ENCODE data around the gene C2CD3.

C2CD3 gene

DNA sequence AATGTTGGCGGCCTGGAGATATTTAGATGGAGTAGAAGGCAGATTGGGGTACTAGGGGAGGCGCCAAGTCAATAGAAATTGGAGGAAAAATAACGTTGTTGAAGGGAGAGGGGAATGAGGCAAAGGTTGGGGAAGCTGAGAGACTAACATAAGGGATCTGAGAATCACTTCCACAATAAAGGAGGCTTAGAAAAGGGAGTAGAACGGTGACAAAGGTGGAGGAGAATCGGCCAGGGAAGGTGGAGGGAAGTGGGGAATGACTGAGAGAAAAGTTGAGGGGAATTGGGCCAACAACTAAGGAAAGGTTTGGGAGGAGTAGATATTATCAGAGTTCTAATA lies 797 bp upstream of the C2CD3 start:
- H3K4me2 ChIP-seq (ENCODE audit: low read length), result peak overlapping the region; percentile 90
- peaks cover 22% of the 10 kb centered on the region for H3K36me3 ChIP-seq (replicated peaks; ENCODE audit: low read depth, low read length)
- H3K4me1 ChIP-seq (ENCODE audit: low read length), result peaks cover 23% of the 10 kb centered on the region
- peaks cover 56% of the 10 kb centered on the region for H3K79me2 ChIP-seq (ENCODE audit: low read length)
- peak overlapping the region; percentile 90 for H3K9ac ChIP-seq (ENCODE audit: low read length)
- H3K27ac ChIP-seq (ENCODE audit: low read length), result peak overlapping the region; percentile 69
- H2AFZ ChIP-seq (ENCODE audit: low read depth, low read length), result peak overlapping the region; percentile 93
- no peaks in the 10 kb centered on the region for H4K20me1 ChIP-seq (ENCODE audit: insufficient read depth, low read length)
- peak overlapping the region; percentile 95 for H3K4me3 ChIP-seq (ENCODE audit: low read length)
- H3K27me3 ChIP-seq (ENCODE audit: low read depth, low read length), result no peaks in the 10 kb centered on the region
- no peaks in the 10 kb centered on the region for H3K9me3 ChIP-seq (ENCODE audit: insufficient read depth, low read length)
- no peak for TF ChIP-seq EZH2phosphoT487 (IDR thresholded peaks at IDR 0.05; ENCODE audit: low read depth)
- TF ChIP-seq, protein P1, sequence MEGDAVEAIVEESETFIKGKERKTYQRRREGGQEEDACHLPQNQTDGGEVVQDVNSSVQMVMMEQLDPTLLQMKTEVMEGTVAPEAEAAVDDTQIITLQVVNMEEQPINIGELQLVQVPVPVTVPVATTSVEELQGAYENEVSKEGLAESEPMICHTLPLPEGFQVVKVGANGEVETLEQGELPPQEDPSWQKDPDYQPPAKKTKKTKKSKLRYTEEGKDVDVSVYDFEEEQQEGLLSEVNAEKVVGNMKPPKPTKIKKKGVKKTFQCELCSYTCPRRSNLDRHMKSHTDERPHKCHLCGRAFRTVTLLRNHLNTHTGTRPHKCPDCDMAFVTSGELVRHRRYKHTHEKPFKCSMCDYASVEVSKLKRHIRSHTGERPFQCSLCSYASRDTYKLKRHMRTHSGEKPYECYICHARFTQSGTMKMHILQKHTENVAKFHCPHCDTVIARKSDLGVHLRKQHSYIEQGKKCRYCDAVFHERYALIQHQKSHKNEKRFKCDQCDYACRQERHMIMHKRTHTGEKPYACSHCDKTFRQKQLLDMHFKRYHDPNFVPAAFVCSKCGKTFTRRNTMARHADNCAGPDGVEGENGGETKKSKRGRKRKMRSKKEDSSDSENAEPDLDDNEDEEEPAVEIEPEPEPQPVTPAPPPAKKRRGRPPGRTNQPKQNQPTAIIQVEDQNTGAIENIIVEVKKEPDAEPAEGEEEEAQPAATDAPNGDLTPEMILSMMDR (IDR thresholded peaks at IDR 0.05; ENCODE audit: low read depth, low read length), result no peak

GRCh38 chr11:74169738-74170458 lies 904 bp downstream of the C2CD3 start:
- TF ChIP-seq, protein P1 (IDR thresholded peaks at IDR 0.05; ENCODE audit: low read depth, low read length), result no peak
- TF ChIP-seq EZH2phosphoT487 (IDR thresholded peaks at IDR 0.05; ENCODE audit: low read depth), result no peak
- Histone ChIP-seq H3K4me1 (ENCODE audit: low read length) (peaks cover 23% of the 10 kb centered on the region), H3K9me3 (ENCODE audit: insufficient read depth, low read length) (no peaks in the 10 kb centered on the region), H4K20me1 (ENCODE audit: insufficient read depth, low read length) (no peaks in the 10 kb centered on the region), H3K36me3 (replicated peaks; ENCODE audit: low read depth, low read length) (peaks cover 32% of the 10 kb centered on the region), H3K4me2 (ENCODE audit: low read length) (peak overlapping the region; percentile 95), H2AFZ (ENCODE audit: low read depth, low read length) (peak overlapping the region; percentile 96), H3K4me3 (ENCODE audit: low read length) (peak overlapping the region; percentile 95), H3K79me2 (ENCODE audit: low read length) (peaks cover 53% of the 10 kb centered on the region), H3K9ac (ENCODE audit: low read length) (peak overlapping the region; percentile 94), H3K27me3 (ENCODE audit: low read depth, low read length) (no peaks in the 10 kb centered on the region), H3K27ac (ENCODE audit: low read length) (peak overlapping the region; percentile 69)

DNA sequence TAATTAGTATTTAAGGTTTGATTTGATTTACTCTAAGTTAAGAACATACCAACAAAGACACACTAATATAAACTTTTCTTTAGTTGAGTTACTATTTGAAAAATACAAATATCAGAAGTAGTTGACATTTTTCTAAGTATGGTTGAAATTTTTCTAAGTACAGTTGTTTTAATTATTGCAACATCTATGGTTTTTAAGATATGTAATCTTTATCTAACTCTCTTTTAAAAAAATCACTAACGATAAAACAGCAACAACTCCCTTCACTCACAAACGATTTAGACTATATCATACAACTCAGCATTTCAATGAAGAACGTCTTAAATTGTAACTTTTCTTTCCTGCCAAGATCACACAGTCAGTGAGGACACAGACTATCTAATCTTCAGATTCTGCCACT lies 2.0 kb downstream of the C2CD3 start:
- H3K36me3 ChIP-seq (replicated peaks; ENCODE audit: low read depth, low read length), result peaks cover 36% of the 10 kb centered on the region
- H3K27ac ChIP-seq (ENCODE audit: low read length), result no peak overlapping the region
- no peak overlapping the region for H3K4me3 ChIP-seq (ENCODE audit: low read length)
- no peak overlapping the region for H2AFZ ChIP-seq (ENCODE audit: low read depth, low read length)
- no peaks in the 10 kb centered on the region for H3K9me3 ChIP-seq (ENCODE audit: insufficient read depth, low read length)
- no peaks in the 10 kb centered on the region for H3K27me3 ChIP-seq (ENCODE audit: low read depth, low read length)
- H4K20me1 ChIP-seq (ENCODE audit: insufficient read depth, low read length), result no peaks in the 10 kb centered on the region
- peaks cover 45% of the 10 kb centered on the region for H3K79me2 ChIP-seq (ENCODE audit: low read length)
- no peak overlapping the region for H3K9ac ChIP-seq (ENCODE audit: low read length)
- H3K4me1 ChIP-seq (ENCODE audit: low read length), result peaks cover 23% of the 10 kb centered on the region
- TF ChIP-seq, protein P1 (IDR thresholded peaks at IDR 0.05; ENCODE audit: low read depth, low read length), result no peak
- 0 out of 2 replicates have a peak overlapping the region, but pooled peaks have one; percentile 95 for H3K4me2 ChIP-seq (ENCODE audit: low read length)

GRCh38 chr11:74162681-74163467 lies 7.9 kb downstream of the C2CD3 start:
- H3K79me2 ChIP-seq (ENCODE audit: low read length), result no peaks in the 10 kb centered on the region; the same call in 1 of the 2 replicates
- no peak overlapping the region for H3K4me3 ChIP-seq (ENCODE audit: low read length)
- H3K27me3 ChIP-seq (ENCODE audit: low read depth, low read length), result no peaks in the 10 kb centered on the region
- H3K27ac ChIP-seq (ENCODE audit: low read length), result peak overlapping the region; percentile 6
- no peak overlapping the region for H2AFZ ChIP-seq (ENCODE audit: low read depth, low read length)
- no peak overlapping the region for H3K4me2 ChIP-seq (ENCODE audit: low read length)
- no peak overlapping the region for H3K9ac ChIP-seq (ENCODE audit: low read length)
- peaks cover 10% of the 10 kb centered on the region for H3K4me1 ChIP-seq (ENCODE audit: low read length)
- H3K36me3 ChIP-seq (replicated peaks; ENCODE audit: low read depth, low read length), result peaks cover 45% of the 10 kb centered on the region
- TF ChIP-seq, protein P1 (IDR thresholded peaks at IDR 0.05; ENCODE audit: low read depth, low read length), result no peak
- no peak for TF ChIP-seq EZH2phosphoT487 (IDR thresholded peaks at IDR 0.05; ENCODE audit: low read depth)
- H3K9me3 ChIP-seq (ENCODE audit: insufficient read depth, low read length), result no peaks in the 10 kb centered on the region
- no peaks in the 10 kb centered on the region for H4K20me1 ChIP-seq (ENCODE audit: insufficient read depth, low read length)
